Vagina (tissue), 2 donors: Measurements from ENCODE around the gene OSBP2.

Experiments
- POLR2A ChIP-seq, 2 donors: fragments of 450-650 bp; IDR thresholded peaks; one replicate each; pipeline ENCODE4 v1.6.1; 2017; ENCODE audit warnings: antibody characterized with exemption in 2 of 2, mild to moderate bottlenecking in 2 of 2, moderate library complexity in 2 of 2
- TF ChIP-seq, protein P1 (sequence below), 3 experiments: fragments of 450-650 bp in 2 of 3; fragments of 200-600 bp in 1 of 3; sonication (generic) in 1 of 3; IDR thresholded peaks; one replicate each; pipeline ENCODE4 v1.5.1; 2017 to 2019; ENCODE audit warnings: antibody characterized with exemption in 3 of 3, mild to moderate bottlenecking in 2 of 3, moderate library complexity in 2 of 3

DNA sequence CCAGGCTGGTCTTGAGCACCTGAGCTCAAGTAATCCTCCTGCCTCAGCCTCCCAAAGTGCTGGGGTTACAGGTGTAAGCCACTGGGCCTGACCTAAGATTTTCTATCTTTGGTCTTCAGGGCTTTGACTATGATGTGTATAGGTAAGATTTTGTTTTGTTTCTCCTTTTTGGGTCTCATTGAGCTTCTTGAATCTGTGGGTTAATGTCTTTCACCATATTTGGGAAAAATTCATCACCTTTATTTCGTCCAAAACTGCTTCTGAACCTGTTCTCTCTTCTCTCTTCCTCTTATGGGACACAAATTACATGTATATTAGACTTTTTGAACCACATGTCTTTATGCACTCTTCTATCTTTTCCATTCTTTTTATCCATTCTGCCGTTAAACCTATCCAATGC lies 100.4 kb downstream of the OSBP2 start:
- TF ChIP-seq, protein P1, sequence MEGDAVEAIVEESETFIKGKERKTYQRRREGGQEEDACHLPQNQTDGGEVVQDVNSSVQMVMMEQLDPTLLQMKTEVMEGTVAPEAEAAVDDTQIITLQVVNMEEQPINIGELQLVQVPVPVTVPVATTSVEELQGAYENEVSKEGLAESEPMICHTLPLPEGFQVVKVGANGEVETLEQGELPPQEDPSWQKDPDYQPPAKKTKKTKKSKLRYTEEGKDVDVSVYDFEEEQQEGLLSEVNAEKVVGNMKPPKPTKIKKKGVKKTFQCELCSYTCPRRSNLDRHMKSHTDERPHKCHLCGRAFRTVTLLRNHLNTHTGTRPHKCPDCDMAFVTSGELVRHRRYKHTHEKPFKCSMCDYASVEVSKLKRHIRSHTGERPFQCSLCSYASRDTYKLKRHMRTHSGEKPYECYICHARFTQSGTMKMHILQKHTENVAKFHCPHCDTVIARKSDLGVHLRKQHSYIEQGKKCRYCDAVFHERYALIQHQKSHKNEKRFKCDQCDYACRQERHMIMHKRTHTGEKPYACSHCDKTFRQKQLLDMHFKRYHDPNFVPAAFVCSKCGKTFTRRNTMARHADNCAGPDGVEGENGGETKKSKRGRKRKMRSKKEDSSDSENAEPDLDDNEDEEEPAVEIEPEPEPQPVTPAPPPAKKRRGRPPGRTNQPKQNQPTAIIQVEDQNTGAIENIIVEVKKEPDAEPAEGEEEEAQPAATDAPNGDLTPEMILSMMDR (IDR thresholded peaks at IDR 0.05) = no peak
- no peak for TF ChIP-seq POLR2A (IDR thresholded peaks at IDR 0.05)
